HG03066 (cell line): ENCODE measurements around the gene BMPER.

Experiments
- ATAC-seq: cut with Tn5 transposase; IDR thresholded peaks from one replicate; pipeline ENCODE4 v1.9.1; 2021; ENCODE audit warnings: low read depth; ENCODE audit not compliant: unreplicated experiment

The BMPER gene

GRCh38 chr7:34058801-34059135, 153.4 kb downstream of the BMPER start:
- no peak for ATAC-seq

- no peak for ATAC-seq
These were observed 153.9 kb downstream of the BMPER start for GRCh38 chr7:34059136-34059828.

GRCh38 chr7:34060196-34060947, 155.0 kb downstream of the BMPER start:
- ATAC-seq, result no peak

GRCh38 chr7:34061149-34061548, 155.8 kb downstream of the BMPER start:
- no peak for ATAC-seq

GRCh38 chr7:34062341-34062740, 157.0 kb downstream of the BMPER start:
- ATAC-seq, result no peak

GRCh38 chr7:34062826-34063225, 157.5 kb downstream of the BMPER start:
- no peak for ATAC-seq

GRCh38 chr7:34064519-34065158, 159.3 kb downstream of the BMPER start:
- no peak for ATAC-seq

GRCh38 chr7:34066411-34066810, 161.1 kb downstream of the BMPER start:
- no peak for ATAC-seq

GRCh38 chr7:34067005-34067778, 161.9 kb downstream of the BMPER start:
- ATAC-seq, result no peak

- ATAC-seq, result no peak
These were observed 164.3 kb downstream of the BMPER start for GRCh38 chr7:34069676-34070075.

GRCh38 chr7:34070511-34071323, 165.4 kb downstream of the BMPER start:
- ATAC-seq, result no peak

- no peak for ATAC-seq
These were observed 168.3 kb downstream of the BMPER start for GRCh38 chr7:34073676-34074075.

- ATAC-seq, result no peak
These were observed 169.1 kb downstream of the BMPER start for GRCh38 chr7:34074421-34074820.

GRCh38 chr7:34075523-34076370, 170.4 kb downstream of the BMPER start:
- no peak for ATAC-seq

- ATAC-seq, result no peak
These were observed 171.8 kb downstream of the BMPER start for GRCh38 chr7:34077168-34077567.

GRCh38 chr7:34078864-34079263, 173.5 kb downstream of the BMPER start:
- ATAC-seq, result no peak

GRCh38 chr7:34080513-34080912, 175.2 kb downstream of the BMPER start:
- no peak for ATAC-seq

GRCh38 chr7:34081935-34082334, 176.6 kb downstream of the BMPER start:
- no peak for ATAC-seq

GRCh38 chr7:34083440-34083839, 178.1 kb downstream of the BMPER start:
- ATAC-seq, result no peak
